ENCODE results near the gene TMEM135. TPM values are rescaled to one million over a fixed set of nuclear protein-coding genes. Genes with fewer than 3 reads are reported as not detected.
"Not testable (repeated sequence)": the region's sequence is repeated elsewhere in the genome, so short reads cannot be mapped to it uniquely, and the experiment has no call there.

Gene TMEM135
- total RNA-seq, 1 donor from 2014 or later, result 28.1 TPM

GRCh38 chr11:87263979-87264378, 226.2 kb downstream of the TMEM135 start:
- DNase-seq, result no peak

- DNase-seq, result peak; percentile 31
Measured at GRCh38 chr11:87265132-87265531, 227.4 kb downstream of the TMEM135 start.

- no peak for DNase-seq
Measured at GRCh38 chr11:87265979-87266378, 228.2 kb downstream of the TMEM135 start.

- DNase-seq, result no peak
Measured at GRCh38 chr11:87266751-87267150, 229.0 kb downstream of the TMEM135 start.

- not testable (repeated sequence) for DNase-seq
Measured at GRCh38 chr11:87271951-87272350, 234.2 kb downstream of the TMEM135 start.

GRCh38 chr11:87275176-87275575, 237.4 kb downstream of the TMEM135 start:
- no peak for DNase-seq

GRCh38 chr11:87280143-87280542, 242.4 kb downstream of the TMEM135 start:
- DNase-seq, result no peak

GRCh38 chr11:87281496-87281895, 243.8 kb downstream of the TMEM135 start:
- peak; percentile 87 for DNase-seq

GRCh38 chr11:87284306-87284705, 246.6 kb downstream of the TMEM135 start:
- no peak for DNase-seq

- DNase-seq, result not testable (repeated sequence)
Measured at GRCh38 chr11:87285674-87286073, 247.9 kb downstream of the TMEM135 start.

GRCh38 chr11:87286338-87286737, 248.6 kb downstream of the TMEM135 start:
- DNase-seq, result no peak

GRCh38 chr11:87290304-87290922, 252.7 kb downstream of the TMEM135 start:
- peak; percentile 82 for DNase-seq

- DNase-seq, result no peak
Measured at GRCh38 chr11:87292598-87292997, 254.9 kb downstream of the TMEM135 start.

- no peak for DNase-seq
Measured at GRCh38 chr11:87295237-87295636, 257.5 kb downstream of the TMEM135 start.

- DNase-seq, result no peak
Measured at GRCh38 chr11:87296627-87297026, 258.9 kb downstream of the TMEM135 start.

- no peak for DNase-seq
Measured at GRCh38 chr11:87298155-87298554, 260.4 kb downstream of the TMEM135 start.

GRCh38 chr11:87299041-87299481, 261.3 kb downstream of the TMEM135 start:
- peak; percentile 22 for DNase-seq

- no peak for DNase-seq
Measured at GRCh38 chr11:87300640-87301380, 263.1 kb downstream of the TMEM135 start.

GRCh38 chr11:87301785-87302540, 264.2 kb downstream of the TMEM135 start:
- peak; percentile 11 for DNase-seq

- DNase-seq, result no peak
Measured at GRCh38 chr11:87304412-87304811, 266.7 kb downstream of the TMEM135 start.

- DNase-seq, result no peak
Measured at GRCh38 chr11:87306262-87306851, 268.6 kb downstream of the TMEM135 start.

GRCh38 chr11:87307101-87307500, 269.4 kb downstream of the TMEM135 start:
- DNase-seq, result no peak

GRCh38 chr11:87315229-87315628, 277.5 kb downstream of the TMEM135 start:
- DNase-seq, result no peak
